Ishikawa (cell line): ENCODE data around the gene TMPO.
A peak's percentile ranks its signal among the peaks of the same experiment; 100 is the strongest.

Experiments
- CEBPB ChIP-seq: IDR thresholded peaks from 2 replicates; pipeline ENCODE4 v1.6.1; 2012
- CREB1 ChIP-seq: IDR thresholded peaks from 2 replicates; pipeline ENCODE4 v1.6.1; 2012; ENCODE audit warnings: low read depth
- EGR1 ChIP-seq: IDR thresholded peaks from 2 replicates; pipeline ENCODE4 v1.6.1; 2012
- EP300 ChIP-seq: IDR thresholded peaks from 2 replicates; pipeline ENCODE4 v1.6.1; 2012; ENCODE audit warnings: borderline replicate concordance
- FOXM1 ChIP-seq: IDR thresholded peaks from 2 replicates; pipeline ENCODE4 v1.6.1; 2012; ENCODE audit warnings: low read depth, borderline replicate concordance
- MAX ChIP-seq: IDR thresholded peaks from 2 replicates; pipeline ENCODE4 v1.6.1; 2012
- NFIC ChIP-seq: IDR thresholded peaks from 2 replicates; pipeline ENCODE4 v1.6.1; 2012
- RAD21 ChIP-seq: IDR thresholded peaks from 2 replicates; pipeline ENCODE4 v1.6.1; 2012; ENCODE audit warnings: low read depth
- REST ChIP-seq: IDR thresholded peaks from 2 replicates; pipeline ENCODE4 v1.6.1; 2012; ENCODE audit warnings: low read depth, mild to moderate bottlenecking
- TAF1 ChIP-seq: IDR thresholded peaks from 2 replicates; pipeline ENCODE4 v1.6.1; 2012; ENCODE audit warnings: low read depth, mild to moderate bottlenecking
- TCF12 ChIP-seq: IDR thresholded peaks from 2 replicates; pipeline ENCODE4 v1.6.1; 2012; ENCODE audit warnings: low read depth
- TEAD4 ChIP-seq: IDR thresholded peaks from 2 replicates; pipeline ENCODE4 v1.6.1; 2012
- USF1 ChIP-seq: IDR thresholded peaks from 2 replicates; pipeline ENCODE4 v1.6.1; 2012
- YY1 ChIP-seq: IDR thresholded peaks from 2 replicates; pipeline ENCODE4 v1.6.1; 2012; ENCODE audit warnings: low read depth
- ZBTB7A ChIP-seq: IDR thresholded peaks from 2 replicates; pipeline ENCODE4 v1.6.1; 2012; ENCODE audit warnings: low read depth

The TMPO gene

GRCh38 chr12:98492580-98493140 is 22.7 kb upstream of the TMPO start:
- TF ChIP-seq YY1 (no peak), TEAD4 (no peak)

- no peak for TF ChIP-seq FOXM1
- peak; percentile 86 for TF ChIP-seq TEAD4
- no peak for TF ChIP-seq TAF1
- no peak for TF ChIP-seq CREB1
Measured at GRCh38 chr12:98503342-98503591, 12.1 kb upstream of the TMPO start.

- TF ChIP-seq TAF1 = peak; percentile 67; the same call in 1 of the 2 replicates
- no peak for TF ChIP-seq CREB1
- peak; percentile 95 for TF ChIP-seq TEAD4
- peak; percentile 93 for TF ChIP-seq YY1
- TF ChIP-seq EP300 = no peak
- TF ChIP-seq CEBPB = peak; percentile 55; the same call in 1 of the 2 replicates
- TF ChIP-seq USF1 = peak; percentile 29; the same call in 1 of the 2 replicates
- TF ChIP-seq RAD21 = 0 out of 2 replicates have a peak, but pooled peaks have one; percentile 1
- TF ChIP-seq TCF12 = peak; percentile 40; the same call in 1 of the 2 replicates
- TF ChIP-seq MAX = peak; percentile 75
- no peak for TF ChIP-seq FOXM1
- no peak for TF ChIP-seq REST
- TF ChIP-seq EGR1 = no peak
- peak; percentile 87 for TF ChIP-seq NFIC
- TF ChIP-seq ZBTB7A = 0 out of 2 replicates have a peak, but pooled peaks have one; percentile 24
Measured at GRCh38 chr12:98503592-98504367, 11.6 kb upstream of the TMPO start.

GRCh38 chr12:98504368-98504617 is 11.1 kb upstream of the TMPO start:
- TF ChIP-seq RAD21 (no peak), TCF12 (no peak), REST (no peak), CEBPB (no peak), YY1 (no peak), NFIC (no peak), FOXM1 (no peak), ZBTB7A (no peak), CREB1 (no peak), TEAD4 (no peak), MAX (no peak), EGR1 (no peak), TAF1 (no peak), EP300 (no peak), USF1 (no peak)

GRCh38 chr12:98509063-98509462 is 6.3 kb upstream of the TMPO start:
- TF ChIP-seq EGR1 (no peak), RAD21 (no peak), TAF1 (no peak)

GRCh38 chr12:98513379-98514322 is 1.7 kb upstream of the TMPO start:
- TF ChIP-seq YY1 (no peak), TEAD4 (no peak), TAF1 (no peak), CREB1 (no peak), EP300 (no peak), USF1 (no peak), NFIC (no peak)
